ENCODE data around the gene ZNF654. TPM values are rescaled to one million over a fixed set of nuclear protein-coding genes. Genes with fewer than 3 reads are reported as not detected.

ZNF654 gene
- total RNA-seq, 2 experiments from 2014 or later, result 6.5 to 7.6 TPM

- DNase-seq (no peak), ATAC-seq (ENCODE audit: poor library complexity) (no peak)
- ChIA-PET CTCF (no interaction called here), POLR2A (interaction anchor here (4.7 kb wide), 1 partner anchor 88 kb away, joined by 124 read pairs; the partner anchor contains the start of gene C3orf38)
- Mint-ChIP-seq H3K9me3 (no peaks in the 10 kb centered on the region), H3K27ac (peak overlapping the region; percentile 50), H3K4me3 (peak overlapping the region; percentile 60), H3K4me1 (ENCODE audit: low read depth) (peaks cover 61% of the 10 kb centered on the region), H3K27me3 (no peaks in the 10 kb centered on the region), H3K36me3 (ENCODE audit: low read depth) (peaks cover 25% of the 10 kb centered on the region)
- no peak overlapping the region for H3K4me3 ChIP-seq (ENCODE audit: low read length)
- H3K4me1 ChIP-seq (ENCODE audit: insufficient read depth, low read length), result peaks cover 8% of the 10 kb centered on the region
- peaks cover 8% of the 10 kb centered on the region for H3K36me3 ChIP-seq (ENCODE audit: insufficient read depth, low read length)
- H3K9me3 ChIP-seq (ENCODE audit: control insufficient read depth in 1 of 2, insufficient read depth in 1 of 2, low read length in 2 of 2), result no peaks in the 10 kb centered on the region
- H3K27me3 ChIP-seq (ENCODE audit: control insufficient read depth in 1 of 2, insufficient read depth in 2 of 2, low read length in 2 of 2), result no peaks in the 10 kb centered on the region
- intact Hi-C loops (cut with DNase I, micrococcal nuclease), result loop anchor here in 1 of 2 experiments (5.0 kb wide), 1 partner anchor 41 kb away; no protein-coding TSS in a partner anchor
- TF ChIP-seq, protein P1, sequence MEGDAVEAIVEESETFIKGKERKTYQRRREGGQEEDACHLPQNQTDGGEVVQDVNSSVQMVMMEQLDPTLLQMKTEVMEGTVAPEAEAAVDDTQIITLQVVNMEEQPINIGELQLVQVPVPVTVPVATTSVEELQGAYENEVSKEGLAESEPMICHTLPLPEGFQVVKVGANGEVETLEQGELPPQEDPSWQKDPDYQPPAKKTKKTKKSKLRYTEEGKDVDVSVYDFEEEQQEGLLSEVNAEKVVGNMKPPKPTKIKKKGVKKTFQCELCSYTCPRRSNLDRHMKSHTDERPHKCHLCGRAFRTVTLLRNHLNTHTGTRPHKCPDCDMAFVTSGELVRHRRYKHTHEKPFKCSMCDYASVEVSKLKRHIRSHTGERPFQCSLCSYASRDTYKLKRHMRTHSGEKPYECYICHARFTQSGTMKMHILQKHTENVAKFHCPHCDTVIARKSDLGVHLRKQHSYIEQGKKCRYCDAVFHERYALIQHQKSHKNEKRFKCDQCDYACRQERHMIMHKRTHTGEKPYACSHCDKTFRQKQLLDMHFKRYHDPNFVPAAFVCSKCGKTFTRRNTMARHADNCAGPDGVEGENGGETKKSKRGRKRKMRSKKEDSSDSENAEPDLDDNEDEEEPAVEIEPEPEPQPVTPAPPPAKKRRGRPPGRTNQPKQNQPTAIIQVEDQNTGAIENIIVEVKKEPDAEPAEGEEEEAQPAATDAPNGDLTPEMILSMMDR (IDR thresholded peaks at IDR 0.05), result no peak
- H3K27ac ChIP-seq (ENCODE audit: low read depth in 1 of 2, low read length in 2 of 2), result no peak overlapping the region
These were observed 2.7 kb downstream of the ZNF654 start for GRCh38 chr3:88061746-88062145.

- DNase-seq (no peak), ATAC-seq (ENCODE audit: poor library complexity) (no peak)
- no peaks in the 10 kb centered on the region for H3K27me3 ChIP-seq (ENCODE audit: control insufficient read depth in 1 of 2, insufficient read depth in 2 of 2, low read length in 2 of 2)
- intact Hi-C loops (cut with DNase I, micrococcal nuclease), result no loop called here
- Mint-ChIP-seq H3K9me3 (peaks cover 2% of the 10 kb centered on the region), H3K4me1 (ENCODE audit: low read depth) (peaks cover 78% of the 10 kb centered on the region), H3K4me3 (no peak overlapping the region), H3K27ac (no peak overlapping the region), H3K36me3 (ENCODE audit: low read depth) (no peaks in the 10 kb centered on the region), H3K27me3 (no peaks in the 10 kb centered on the region)
- H3K4me1 ChIP-seq (ENCODE audit: insufficient read depth, low read length), result no peaks in the 10 kb centered on the region
- POLR2A ChIA-PET, result interaction anchor here (0.6 to 1.9 kb wide), 2 partner anchors 15 to 89 kb away, joined by 3 to 6 read pairs; partner anchors contain the start of gene ZNF654
- H3K9me3 ChIP-seq (ENCODE audit: control insufficient read depth in 1 of 2, insufficient read depth in 1 of 2, low read length in 2 of 2), result peaks cover 0 to 7% of the 10 kb centered on the region in 2 experiments
- no peaks in the 10 kb centered on the region for H3K36me3 ChIP-seq (ENCODE audit: insufficient read depth, low read length)
- TF ChIP-seq, protein P1 (IDR thresholded peaks at IDR 0.05), result no peak
- no peak overlapping the region for H3K4me3 ChIP-seq (ENCODE audit: low read length)
- no peak overlapping the region for H3K27ac ChIP-seq (ENCODE audit: low read depth in 1 of 2, low read length in 2 of 2)
- CTCF ChIA-PET, result no interaction called here
These were observed 16.0 kb downstream of the ZNF654 start for GRCh38 chr3:88075072-88075471.

DNA sequence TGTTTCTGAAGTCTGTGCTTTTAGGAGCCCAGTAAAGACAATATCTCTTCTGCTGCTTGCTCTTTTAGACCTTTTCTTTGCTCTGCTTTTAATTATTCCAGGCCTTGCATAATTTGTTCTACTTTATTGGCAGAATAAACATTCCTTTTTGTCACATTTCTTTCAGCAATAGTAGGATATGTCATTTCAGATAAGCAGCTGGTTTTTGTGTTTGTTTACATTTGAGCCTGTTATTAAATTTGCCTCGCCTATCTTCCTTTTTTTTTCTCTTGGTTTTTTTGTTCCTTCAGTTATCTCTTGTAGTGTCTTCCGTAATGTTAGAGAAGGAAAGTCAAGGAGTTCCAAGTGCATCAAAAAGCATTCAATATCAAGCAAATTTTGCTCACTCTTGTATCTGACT, 16.4 kb downstream of the ZNF654 start:
- Histone ChIP-seq H3K27ac (ENCODE audit: low read depth in 1 of 2, low read length in 2 of 2) (no peak overlapping the region), H3K4me1 (ENCODE audit: insufficient read depth, low read length) (no peaks in the 10 kb centered on the region), H3K27me3 (ENCODE audit: control insufficient read depth in 1 of 2, insufficient read depth in 2 of 2, low read length in 2 of 2) (no peaks in the 10 kb centered on the region), H3K4me3 (ENCODE audit: low read length) (no peak overlapping the region), H3K36me3 (ENCODE audit: insufficient read depth, low read length) (no peaks in the 10 kb centered on the region), H3K9me3 (ENCODE audit: control insufficient read depth in 1 of 2, insufficient read depth in 1 of 2, low read length in 2 of 2) (peaks cover 0 to 7% of the 10 kb centered on the region in 2 experiments)
- Mint-ChIP-seq H3K27ac (no peak overlapping the region), H3K9me3 (peaks cover 2% of the 10 kb centered on the region), H3K4me3 (no peak overlapping the region), H3K36me3 (ENCODE audit: low read depth) (no peaks in the 10 kb centered on the region), H3K4me1 (ENCODE audit: low read depth) (peaks cover 81% of the 10 kb centered on the region), H3K27me3 (no peaks in the 10 kb centered on the region)
- no peak for DNase-seq
- TF ChIP-seq, protein P1 (IDR thresholded peaks at IDR 0.05), result no peak
- POLR2A ChIA-PET, result interaction anchor here (0.6 kb wide), 1 partner anchor 88 kb away, joined by 3 read pairs; no protein-coding TSS in a partner anchor
- ATAC-seq (ENCODE audit: poor library complexity), result no peak
- intact Hi-C loops (cut with DNase I, micrococcal nuclease), result no loop called here
- CTCF ChIA-PET, result no interaction called here
